Measurements from ENCODE around the gene PROX1.

Gene PROX1

DNA sequence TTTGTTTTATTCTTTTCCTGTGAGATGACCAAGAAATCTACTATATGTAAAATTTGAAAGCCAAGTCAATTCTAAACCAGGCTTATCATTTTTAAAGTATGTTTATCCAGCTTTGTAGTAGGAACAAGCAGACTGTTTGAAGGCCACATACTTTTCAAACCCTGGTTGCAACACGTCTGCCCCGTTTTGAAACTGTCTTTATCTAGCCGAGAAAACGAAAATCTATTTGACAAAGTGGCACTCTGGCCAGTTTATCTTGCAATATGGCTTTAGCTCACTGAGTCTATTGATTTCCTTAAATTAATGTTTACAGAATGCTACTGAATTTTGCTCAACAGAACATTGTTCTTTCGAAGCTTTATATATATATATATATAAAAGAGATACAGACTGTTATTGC, 39.7 kb downstream of the PROX1 start:
- DNase-seq = no peak

DNA sequence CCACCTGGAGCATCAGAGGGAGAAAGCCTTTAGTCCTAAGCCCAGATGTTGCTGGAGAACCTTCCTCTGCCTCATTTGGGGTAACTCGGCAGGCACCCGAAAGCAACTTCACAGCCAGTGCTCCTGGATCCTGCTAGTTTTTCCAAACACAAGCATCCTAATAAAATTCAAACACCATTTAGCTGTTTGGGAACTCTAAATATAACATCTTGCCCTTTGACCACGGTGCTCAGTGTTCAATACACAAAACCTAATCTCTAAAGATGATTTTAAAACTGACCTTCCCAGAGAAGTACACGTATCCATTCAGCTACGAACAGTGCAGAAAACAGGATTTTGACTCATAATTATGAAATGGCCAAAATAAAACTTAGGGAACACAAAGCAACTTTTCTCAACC, 40.3 kb downstream of the PROX1 start:
- no peak for DNase-seq

DNA sequence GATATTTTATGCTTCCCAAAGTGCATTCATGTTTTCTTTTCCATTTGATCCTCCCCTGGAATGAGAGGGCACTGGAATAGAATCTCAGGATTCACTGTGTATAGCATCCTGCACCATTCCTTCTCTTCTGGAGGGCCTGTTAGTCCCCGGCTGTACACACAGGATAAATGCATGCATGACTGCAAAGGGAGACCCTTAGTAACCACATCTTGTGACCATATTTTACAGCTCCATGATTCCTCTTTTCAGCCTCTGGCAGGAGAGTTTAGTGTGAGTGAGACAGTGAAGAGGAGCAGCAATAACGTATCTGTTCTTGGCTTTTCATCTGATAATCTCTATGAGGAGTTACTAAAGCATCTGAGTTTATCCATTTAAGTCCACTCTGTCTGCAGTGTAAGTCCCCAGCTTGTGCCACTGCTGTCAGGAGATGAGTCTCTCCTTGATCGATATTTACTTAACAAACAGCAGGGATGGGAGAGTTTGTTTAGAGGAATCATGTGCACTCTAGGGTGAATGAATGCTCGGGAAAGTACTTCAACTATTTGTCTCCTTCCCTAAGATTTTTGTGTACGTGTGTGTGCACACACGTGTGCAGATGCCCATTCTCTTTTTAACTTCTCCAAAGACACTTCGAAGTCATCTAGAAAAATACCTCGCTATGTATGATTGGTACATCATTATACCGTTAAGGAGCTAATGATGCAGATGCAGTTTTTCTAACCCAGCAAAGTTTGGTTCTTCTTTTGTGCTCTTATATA, 41.1 kb downstream of the PROX1 start:
- no peak for DNase-seq

DNA sequence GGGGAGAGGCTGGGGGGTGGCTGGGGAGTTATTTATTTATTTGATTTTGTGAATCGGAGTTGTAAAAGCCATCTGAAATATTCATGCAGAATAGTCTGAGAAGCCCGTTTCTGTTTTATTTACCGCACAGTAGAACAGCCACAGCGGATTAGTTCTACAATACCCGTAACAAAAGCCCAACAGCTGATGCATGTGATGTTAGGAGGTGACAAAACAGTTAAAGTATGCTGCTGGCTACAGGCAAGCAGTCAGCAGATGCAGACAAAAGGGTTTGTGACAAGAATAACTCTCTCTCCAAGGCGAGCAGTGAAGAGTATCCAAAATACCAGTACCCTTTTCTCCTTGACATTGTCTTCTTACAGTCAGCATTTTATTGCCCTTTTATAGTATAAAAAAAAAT, 42.0 kb downstream of the PROX1 start:
- DNase-seq = no peak

DNA sequence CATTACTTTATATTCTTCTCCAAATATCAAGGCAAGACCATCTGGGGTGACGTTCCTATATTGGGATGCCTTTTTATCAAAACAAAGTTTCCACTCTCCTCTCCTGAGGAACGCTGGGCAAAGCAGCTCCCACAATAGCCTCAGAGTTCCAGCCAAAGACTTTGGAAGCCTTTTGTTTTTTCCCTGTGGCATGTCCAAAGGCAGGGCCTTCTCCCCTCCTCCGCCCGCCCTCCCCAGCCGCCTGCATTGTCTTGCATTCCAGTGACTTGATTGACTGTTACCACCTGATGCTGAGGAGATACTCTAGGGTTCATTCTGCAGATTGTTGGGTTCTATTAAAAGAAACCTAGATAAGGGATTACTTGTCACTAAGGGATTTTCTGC, 43.5 kb downstream of the PROX1 start:
- DNase-seq = no peak

DNA sequence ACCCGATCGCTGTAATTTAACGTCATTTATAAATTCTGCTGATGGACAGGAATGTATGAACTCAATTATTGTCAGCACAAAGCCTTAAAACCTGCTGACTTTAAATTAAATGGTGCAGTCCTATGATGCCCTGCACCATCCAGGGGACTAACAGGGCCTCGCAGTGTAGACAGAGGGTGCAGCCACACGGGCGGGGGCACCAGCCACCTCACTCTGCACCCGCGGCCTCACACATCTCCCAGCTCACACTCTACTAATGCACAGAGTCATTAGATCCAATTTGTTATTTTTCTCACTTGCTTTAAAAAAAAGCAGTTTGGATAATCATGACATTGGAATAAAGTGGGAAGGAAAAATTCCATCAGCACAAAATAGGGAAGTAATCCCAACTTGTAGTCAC, 49.7 kb downstream of the PROX1 start:
- DNase-seq = no peak

DNA sequence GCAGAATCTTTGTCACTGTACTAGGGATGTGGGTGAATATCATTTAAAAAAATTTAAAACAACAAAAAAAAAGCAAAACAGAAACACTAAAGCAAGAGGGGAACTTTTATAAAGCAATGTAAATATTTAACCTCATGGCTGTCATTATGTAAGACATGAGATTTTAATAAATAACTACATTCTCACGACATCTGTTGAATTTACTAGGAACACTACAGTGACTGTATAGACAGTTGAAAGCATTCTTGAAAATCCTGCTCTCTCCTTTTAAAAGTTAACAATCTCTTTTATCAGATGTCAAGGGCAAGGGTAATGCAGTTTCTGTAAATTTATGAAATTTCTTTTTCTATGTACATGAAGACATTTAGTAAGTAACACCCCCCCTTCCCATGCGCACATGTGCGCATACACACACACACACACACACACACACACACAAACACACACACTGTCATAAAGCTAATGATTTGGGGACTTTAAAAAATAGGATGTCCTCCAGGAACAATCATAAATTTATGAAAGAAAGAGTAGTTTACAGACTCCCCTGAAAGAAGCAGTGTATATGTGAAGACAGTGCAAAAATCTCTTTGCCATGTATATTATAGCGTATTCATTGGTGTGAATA, 51.7 kb downstream of the PROX1 start:
- DNase-seq = no peak

DNA sequence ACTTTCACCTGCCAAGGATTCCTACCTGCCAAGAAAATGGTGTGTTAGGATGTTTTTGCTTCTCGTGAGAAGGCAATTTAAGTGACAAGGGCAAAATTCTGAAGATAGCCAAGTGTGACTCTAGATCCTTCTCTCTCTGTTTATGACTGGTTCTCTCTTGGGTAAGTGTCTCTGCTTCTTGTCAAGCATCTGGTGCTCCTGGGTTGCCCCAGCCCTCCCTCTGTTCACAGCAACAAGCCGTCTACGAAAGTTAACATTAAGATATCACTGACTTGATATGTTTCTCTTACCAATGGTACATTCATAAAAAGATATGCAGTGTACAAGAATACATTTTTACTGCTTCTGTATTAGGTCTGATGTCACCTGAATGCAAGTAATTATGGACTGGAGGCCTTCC, 55.4 kb downstream of the PROX1 start:
- DNase-seq = no peak

DNA sequence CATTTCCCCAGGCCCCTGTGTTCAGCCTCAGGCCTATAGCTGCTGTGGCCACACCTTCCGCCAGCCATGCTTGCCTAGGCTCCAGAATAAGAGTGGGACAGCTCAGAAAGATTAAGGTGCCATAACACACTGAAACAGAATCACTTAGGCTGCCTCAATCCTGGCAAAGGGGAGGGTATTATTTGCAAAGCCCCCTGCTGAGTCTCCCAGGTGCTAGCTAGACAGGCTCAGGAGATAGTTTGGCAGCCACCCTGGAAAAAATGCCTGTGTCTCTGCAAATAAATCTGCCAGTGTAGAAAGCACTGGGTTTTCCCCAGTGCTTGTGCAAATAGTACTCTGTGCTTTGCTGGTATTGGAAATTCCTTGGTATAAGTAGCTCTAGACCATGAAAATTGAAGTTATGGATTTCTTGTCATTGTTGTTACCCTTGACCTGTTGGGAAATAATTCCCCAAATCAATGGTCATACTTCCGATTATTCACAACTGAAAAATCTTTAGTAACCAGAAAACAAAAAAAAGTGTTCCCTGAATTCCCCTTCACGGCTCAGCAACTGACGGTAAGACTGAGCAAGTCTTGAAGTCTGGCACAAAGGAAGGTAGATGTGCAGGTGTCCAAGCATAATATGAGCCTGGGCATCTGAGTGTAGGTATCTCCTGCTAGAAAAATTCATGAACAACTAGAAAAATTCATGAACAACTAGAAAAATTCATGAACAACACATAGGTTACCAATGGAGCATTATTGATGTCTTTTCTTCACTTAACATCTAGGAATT, 56.9 kb downstream of the PROX1 start:
- DNase-seq = no peak

DNA sequence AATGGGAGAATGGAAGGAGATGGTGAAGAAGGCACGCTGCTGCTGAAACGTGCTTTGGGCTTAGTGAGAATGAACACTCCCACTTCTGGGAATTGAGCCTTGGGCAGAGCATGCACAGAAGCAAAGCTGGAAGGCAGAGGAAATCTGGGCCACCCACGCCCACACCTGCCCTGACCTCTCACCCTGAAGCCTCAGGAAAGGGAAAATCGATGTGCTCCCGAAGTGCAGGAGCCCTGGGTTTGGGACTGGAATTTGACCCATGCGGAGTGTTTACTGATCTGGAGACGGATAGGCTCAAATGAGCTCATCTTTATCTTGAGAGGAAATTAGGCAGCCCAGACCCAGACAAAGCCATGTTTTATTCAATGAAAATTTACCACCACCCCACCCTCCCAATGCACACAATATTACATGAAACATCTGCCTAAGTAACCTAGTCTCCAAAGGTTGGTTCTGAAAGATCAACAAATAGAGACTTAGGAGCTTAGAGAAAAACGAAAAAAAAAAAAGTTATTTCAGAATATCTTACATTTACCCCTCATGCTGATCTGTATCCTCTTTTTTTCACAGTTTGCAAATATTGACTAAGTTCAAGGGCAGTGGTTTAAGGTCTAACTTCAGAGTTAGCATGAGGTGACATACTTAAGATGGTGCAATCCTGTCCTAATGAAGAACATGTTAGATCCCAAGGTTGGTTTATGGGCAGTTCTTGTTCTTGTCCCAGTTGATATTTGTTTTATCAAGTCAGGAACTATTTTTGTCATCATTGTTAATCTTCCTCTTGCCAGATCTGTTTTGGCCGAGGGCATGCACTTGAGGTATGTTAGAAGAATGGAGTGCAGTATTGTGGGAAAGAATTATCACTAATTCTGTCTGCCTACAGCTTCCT, 63.0 kb downstream of the PROX1 start:
- DNase-seq = no peak

DNA sequence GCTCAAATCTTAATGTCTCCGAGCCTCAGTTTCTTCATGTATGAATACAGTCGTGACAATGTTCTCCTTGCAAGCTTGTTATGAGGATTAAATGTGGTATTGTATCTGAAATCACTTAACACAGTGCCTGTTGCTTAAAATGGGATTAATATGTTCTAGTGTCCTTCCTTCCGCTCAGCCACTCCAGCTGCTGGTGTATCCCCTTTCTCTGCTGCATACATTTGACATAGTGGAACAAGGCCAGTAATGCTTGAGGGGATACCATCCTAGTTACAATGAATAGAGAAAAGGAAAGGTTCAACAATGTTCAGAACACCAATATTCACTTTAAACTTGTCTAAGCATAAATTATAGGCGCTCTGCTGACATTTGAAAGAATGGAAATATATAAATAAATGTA, 64.0 kb downstream of the PROX1 start:
- no peak for DNase-seq

DNA sequence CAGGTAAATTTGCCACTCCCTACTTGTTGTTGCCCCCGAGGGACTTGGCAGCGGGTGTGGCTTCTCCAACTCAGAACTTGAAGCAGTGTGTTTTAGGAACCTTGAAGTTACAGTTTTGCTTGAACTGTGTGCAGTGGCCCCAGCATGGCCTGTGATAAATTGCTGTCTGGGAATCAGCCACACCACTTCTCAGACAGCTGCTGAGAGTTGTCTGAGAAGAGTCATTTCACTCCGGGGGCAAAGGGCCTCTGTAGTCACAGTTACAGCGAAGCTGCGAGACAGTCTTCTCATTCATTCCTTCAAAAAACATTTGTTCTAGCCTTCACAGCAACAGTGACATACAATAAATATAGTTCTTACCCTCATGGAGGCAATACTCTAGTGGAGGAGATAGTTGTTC, 70.3 kb downstream of the PROX1 start:
- DNase-seq = no peak

DNA sequence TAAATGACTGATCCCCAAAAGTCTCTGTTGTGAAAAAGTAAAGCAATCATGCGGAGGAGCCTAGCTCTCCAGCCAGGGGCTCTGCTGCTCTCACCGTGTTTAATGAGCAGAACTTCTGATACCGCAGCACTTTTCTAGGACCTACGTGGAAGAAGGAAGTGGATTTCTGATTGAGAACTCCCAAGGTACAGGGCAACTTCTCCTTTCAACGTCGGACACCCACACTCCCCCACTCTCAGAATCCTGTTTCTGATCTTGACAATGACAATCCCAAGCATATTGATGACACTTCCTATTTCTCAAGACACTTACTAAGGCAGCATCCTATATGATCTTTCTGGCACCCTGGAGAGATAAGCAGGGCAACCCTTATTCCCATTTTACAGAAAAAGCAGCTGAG, 78.4 kb downstream of the PROX1 start:
- DNase-seq = no peak

DNA sequence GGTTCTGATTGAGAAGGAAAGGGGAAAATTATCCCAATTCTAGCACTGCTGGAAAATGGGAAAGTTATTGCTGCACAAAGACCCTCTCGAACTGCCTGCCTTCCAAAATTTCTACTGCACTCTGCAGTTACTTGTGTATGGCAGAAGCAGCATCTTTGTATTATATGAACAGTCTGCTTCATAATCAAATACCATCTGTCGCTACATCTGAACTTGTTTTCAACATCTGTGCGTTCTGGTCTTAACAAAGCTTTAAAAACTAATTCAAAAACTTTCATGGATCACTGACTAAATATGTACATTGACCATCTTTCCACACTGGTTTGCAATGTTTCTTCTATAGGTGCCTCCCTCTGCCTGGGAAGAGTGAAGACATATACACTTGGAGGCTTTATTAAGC, 79.2 kb downstream of the PROX1 start:
- DNase-seq = no peak

DNA sequence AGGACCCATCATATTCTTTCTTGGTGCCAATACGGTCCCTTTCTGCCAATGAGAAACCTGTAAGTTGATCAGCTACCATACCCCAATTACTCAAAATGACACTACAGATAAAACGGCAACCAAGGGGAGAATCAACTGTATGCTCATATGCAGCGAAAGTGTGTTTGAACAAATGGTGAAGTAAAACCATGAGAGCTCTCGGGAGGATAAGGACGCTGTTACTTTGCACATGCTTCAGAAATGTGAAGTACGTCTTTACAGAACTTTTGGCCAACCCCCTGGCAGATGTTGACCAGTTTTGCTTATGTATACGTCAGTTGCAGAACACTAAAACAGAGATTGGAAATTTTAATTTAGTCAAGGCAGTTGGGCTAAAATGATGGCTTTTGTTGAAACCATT, 79.6 kb downstream of the PROX1 start:
- DNase-seq = no peak

DNA sequence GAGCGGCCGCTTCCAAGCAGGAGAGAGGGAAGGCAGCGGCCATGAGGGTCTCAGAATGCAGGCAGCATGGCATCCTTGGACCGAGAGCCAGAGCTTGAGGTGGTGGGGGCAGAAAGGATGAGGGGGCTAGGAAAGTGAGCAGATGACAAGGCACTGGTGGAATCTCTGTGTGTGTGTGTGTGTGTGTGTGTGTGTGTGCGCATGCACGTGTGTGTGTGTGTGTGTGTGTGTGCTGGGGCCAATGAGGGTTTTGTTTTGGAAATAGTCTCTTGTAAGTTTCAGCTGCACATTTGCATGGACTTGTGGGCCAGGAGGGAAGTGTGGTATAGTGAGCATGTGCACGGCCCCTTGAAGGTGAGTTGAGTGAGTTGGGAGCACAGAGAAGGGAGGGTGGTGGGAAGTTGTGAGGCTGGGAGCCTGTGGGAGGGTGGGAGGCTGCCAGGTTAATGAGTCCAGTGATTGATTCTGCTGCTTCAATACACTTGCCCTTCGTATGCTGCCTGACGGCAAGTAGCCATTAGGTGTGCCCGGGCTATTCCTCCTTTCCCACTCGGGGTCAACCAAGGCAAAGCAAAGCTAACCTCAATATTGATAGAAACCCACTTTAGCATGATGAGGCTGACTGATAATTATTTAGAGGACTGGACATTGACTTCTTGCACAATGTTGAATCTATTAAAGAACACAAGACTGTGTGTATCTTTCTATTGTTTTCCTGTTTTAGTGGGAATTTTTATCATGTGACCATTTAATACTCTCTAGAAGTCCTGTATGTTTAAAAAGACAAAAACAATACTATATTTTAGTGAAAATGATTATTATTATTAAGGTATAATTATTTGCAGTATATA, 80.3 kb downstream of the PROX1 start:
- DNase-seq = no peak

DNA sequence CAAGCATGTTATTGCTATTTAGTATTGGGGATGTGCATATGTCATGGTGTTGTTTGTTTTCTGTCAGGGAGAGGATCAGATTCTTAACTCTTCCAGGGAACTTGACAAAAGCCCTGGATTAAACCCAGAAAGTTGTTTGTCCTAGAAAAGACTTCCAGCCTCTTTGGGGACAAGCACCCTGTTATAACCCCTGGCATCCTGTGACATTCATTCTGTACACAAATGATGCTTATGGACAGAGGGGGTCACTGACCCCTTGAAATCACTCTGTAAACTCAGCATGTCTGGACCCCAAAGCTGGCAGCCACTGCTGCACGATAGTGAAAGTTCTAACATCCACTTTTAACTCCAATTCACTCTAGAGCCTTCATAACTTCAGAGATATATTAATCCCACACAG, 81.2 kb downstream of the PROX1 start:
- no peak for DNase-seq

DNA sequence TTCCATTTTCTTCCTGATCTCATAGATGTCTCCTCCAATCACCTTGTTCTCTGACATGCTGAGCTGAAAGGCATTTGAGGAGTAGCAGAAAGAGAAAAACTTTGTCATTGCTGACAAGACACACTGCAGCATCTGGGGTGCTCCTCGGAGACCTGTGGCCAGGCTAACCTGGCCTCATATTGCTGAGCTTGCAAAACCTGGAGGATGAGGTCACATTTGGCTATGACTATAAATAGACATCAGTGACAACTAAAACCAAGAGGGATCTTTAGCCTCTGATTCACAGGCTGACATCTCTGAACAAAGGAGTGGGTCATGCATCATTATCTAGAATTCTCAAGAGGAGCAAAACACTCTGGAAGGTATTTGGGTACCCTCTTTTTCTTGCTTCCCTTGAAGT, 83.7 kb downstream of the PROX1 start:
- no peak for DNase-seq

DNA sequence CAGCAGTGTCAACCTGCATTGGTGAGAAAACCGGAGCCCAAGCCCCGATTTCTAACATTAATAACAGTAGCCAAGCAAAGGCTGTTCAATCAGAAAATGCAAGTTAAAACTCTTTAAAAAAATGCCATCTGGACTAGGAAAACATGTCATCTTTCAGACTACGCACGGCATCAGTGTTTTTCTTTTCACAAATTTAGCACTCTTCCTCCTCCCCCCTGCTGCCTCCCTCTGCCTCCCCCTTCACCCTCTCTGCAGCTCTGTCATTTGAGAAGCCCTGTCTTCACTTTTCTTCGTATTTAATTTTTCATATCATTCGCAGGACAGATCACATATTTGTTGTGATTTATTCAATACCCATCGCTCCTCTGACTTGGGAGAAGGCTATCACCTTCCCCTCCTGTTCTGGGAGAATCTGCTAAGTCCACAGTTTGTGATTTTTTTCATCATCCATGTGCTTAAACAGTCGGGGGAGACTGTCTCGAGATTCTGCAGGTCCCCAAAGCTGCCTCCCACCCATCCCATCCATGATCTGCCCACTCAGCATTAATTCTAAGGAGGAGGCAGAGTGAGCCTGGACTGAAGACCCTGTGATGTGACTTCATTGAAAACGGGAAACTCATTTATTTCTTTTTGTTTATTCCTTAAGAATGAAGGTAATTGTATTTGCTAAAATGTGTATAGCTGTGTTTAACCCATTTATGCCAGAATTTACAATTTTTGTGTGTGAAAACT, 84.8 kb downstream of the PROX1 start:
- DNase-seq = no peak

DNA sequence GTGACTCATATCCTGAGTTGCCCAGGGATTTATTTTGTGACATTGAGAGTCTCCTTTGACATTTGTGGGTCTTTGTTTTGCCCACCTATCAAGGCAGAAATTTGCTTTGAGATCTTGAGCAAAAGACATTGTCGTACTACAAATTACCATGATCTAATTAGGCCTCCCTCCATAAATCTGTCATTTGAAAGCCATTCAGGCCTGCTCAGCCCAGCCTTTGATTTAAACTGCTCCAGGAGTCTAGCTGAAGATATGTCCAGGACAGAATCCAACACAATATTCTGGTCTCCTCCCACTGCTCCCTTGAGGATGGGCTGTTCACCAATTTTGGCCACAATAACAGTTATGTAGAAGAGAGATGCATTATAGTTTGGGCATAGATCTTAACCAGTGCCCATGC, 86.7 kb downstream of the PROX1 start:
- no peak for DNase-seq

DNA sequence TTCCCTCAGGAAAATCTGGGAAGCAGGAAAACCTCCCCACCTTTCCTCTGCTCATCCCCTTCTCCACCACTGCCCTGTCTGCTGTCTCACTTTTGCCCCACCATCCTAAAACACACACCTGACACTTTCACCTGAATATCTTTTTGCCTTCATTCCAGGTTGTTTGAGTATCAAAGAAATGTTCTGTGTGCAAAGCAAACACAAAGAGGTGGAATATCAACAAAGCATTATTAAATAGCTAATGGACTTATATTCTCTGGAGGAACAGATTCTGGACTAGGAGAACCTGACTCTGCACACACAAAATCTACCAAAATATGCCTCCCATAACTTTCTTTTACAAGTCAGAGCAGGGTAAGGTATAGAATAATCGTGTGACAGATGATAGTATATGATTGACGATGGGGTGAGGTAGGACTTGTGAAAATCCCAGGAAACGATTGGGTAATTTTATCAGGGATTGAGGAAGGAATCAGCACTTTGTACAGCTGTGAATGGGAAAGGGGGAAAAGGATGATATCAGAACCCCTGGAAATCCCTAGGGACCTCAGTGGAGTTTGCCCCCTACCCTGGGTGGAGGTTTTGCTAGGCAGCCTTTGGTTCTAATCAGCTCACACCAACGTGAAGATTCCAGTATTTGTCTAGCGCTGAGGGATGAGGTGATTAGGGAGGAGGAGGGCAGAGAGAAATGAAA, 87.7 kb downstream of the PROX1 start:
- no peak for DNase-seq
